Measurements from ENCODE around the gene WDR41.

Gene WDR41

GRCh38 chr5:77413049-77413448 is 79.1 kb downstream of the WDR41 start:
- Mint-ChIP-seq H3K27me3 (no peaks in the 10 kb centered on the region), H3K9me3 (no peaks in the 10 kb centered on the region), H3K4me3 (no peak overlapping the region), H3K36me3 (ENCODE audit: low read depth) (no peaks in the 10 kb centered on the region), H3K4me1 (ENCODE audit: low read depth) (no peaks in the 10 kb centered on the region), H3K27ac (no peak overlapping the region)
- intact Hi-C loops (cut with micrococcal nuclease): no loop called here

- intact Hi-C loops (cut with micrococcal nuclease): no loop called here
- Mint-ChIP-seq H3K4me3 (no peak overlapping the region), H3K36me3 (ENCODE audit: low read depth) (no peaks in the 10 kb centered on the region), H3K27ac (no peak overlapping the region), H3K4me1 (ENCODE audit: low read depth) (no peaks in the 10 kb centered on the region), H3K9me3 (no peaks in the 10 kb centered on the region), H3K27me3 (no peaks in the 10 kb centered on the region)
Measured at GRCh38 chr5:77409870-77410621, 82.1 kb downstream of the WDR41 start.

GRCh38 chr5:77407152-77407551 is 85.0 kb downstream of the WDR41 start:
- no peaks in the 10 kb centered on the region for H3K27me3 Mint-ChIP-seq
- H3K4me3 Mint-ChIP-seq: no peak overlapping the region
- H3K36me3 Mint-ChIP-seq (ENCODE audit: low read depth): no peaks in the 10 kb centered on the region
- H3K27ac Mint-ChIP-seq: no peak overlapping the region
- H3K4me1 Mint-ChIP-seq (ENCODE audit: low read depth): no peaks in the 10 kb centered on the region
- intact Hi-C loops (cut with micrococcal nuclease): no loop called here
- H3K9me3 Mint-ChIP-seq: no peaks in the 10 kb centered on the region

- no peaks in the 10 kb centered on the region for H3K36me3 Mint-ChIP-seq (ENCODE audit: low read depth)
- H3K27ac Mint-ChIP-seq: no peak overlapping the region
- H3K27me3 Mint-ChIP-seq: no peaks in the 10 kb centered on the region
- no peak overlapping the region for H3K4me3 Mint-ChIP-seq
- intact Hi-C loops (cut with micrococcal nuclease): no loop called here
- no peaks in the 10 kb centered on the region for H3K9me3 Mint-ChIP-seq
- no peaks in the 10 kb centered on the region for H3K4me1 Mint-ChIP-seq (ENCODE audit: low read depth)
Measured at GRCh38 chr5:77402796-77403195, 89.3 kb downstream of the WDR41 start.

GRCh38 chr5:77400645-77401044 is 91.5 kb downstream of the WDR41 start:
- intact Hi-C loops (cut with micrococcal nuclease): no loop called here
- Mint-ChIP-seq H3K4me3 (no peak overlapping the region), H3K27ac (no peak overlapping the region), H3K4me1 (ENCODE audit: low read depth) (no peaks in the 10 kb centered on the region), H3K27me3 (no peaks in the 10 kb centered on the region), H3K36me3 (ENCODE audit: low read depth) (no peaks in the 10 kb centered on the region), H3K9me3 (no peaks in the 10 kb centered on the region)

GRCh38 chr5:77398896-77399295 is 93.2 kb downstream of the WDR41 start:
- Mint-ChIP-seq H3K36me3 (ENCODE audit: low read depth) (no peaks in the 10 kb centered on the region), H3K27me3 (no peaks in the 10 kb centered on the region), H3K4me1 (ENCODE audit: low read depth) (no peaks in the 10 kb centered on the region), H3K4me3 (no peak overlapping the region), H3K27ac (no peak overlapping the region), H3K9me3 (no peaks in the 10 kb centered on the region)
- intact Hi-C loops (cut with micrococcal nuclease): no loop called here

GRCh38 chr5:77398458-77398857 is 93.7 kb downstream of the WDR41 start:
- Mint-ChIP-seq H3K36me3 (ENCODE audit: low read depth) (no peaks in the 10 kb centered on the region), H3K27ac (no peak overlapping the region), H3K27me3 (no peaks in the 10 kb centered on the region), H3K9me3 (no peaks in the 10 kb centered on the region), H3K4me3 (no peak overlapping the region), H3K4me1 (ENCODE audit: low read depth) (no peaks in the 10 kb centered on the region)
- intact Hi-C loops (cut with micrococcal nuclease): no loop called here

- H3K4me3 Mint-ChIP-seq: no peak overlapping the region
- no peak overlapping the region for H3K27ac Mint-ChIP-seq
- no peaks in the 10 kb centered on the region for H3K9me3 Mint-ChIP-seq
- intact Hi-C loops (cut with micrococcal nuclease): no loop called here
- H3K4me1 Mint-ChIP-seq (ENCODE audit: low read depth): no peaks in the 10 kb centered on the region
- H3K27me3 Mint-ChIP-seq: no peaks in the 10 kb centered on the region
- no peaks in the 10 kb centered on the region for H3K36me3 Mint-ChIP-seq (ENCODE audit: low read depth)
Measured at GRCh38 chr5:77397686-77398292, 94.3 kb downstream of the WDR41 start.

GRCh38 chr5:77396017-77396416 is 96.1 kb downstream of the WDR41 start:
- Mint-ChIP-seq H3K27ac (no peak overlapping the region), H3K27me3 (no peaks in the 10 kb centered on the region), H3K9me3 (no peaks in the 10 kb centered on the region), H3K4me3 (no peak overlapping the region), H3K4me1 (ENCODE audit: low read depth) (no peaks in the 10 kb centered on the region), H3K36me3 (ENCODE audit: low read depth) (no peaks in the 10 kb centered on the region)
- intact Hi-C loops (cut with micrococcal nuclease): no loop called here

GRCh38 chr5:77394064-77394715 is 97.9 kb downstream of the WDR41 start:
- Mint-ChIP-seq H3K27me3 (no peaks in the 10 kb centered on the region), H3K4me3 (no peak overlapping the region), H3K36me3 (ENCODE audit: low read depth) (no peaks in the 10 kb centered on the region), H3K9me3 (no peaks in the 10 kb centered on the region), H3K4me1 (ENCODE audit: low read depth) (no peaks in the 10 kb centered on the region), H3K27ac (no peak overlapping the region)
- intact Hi-C loops (cut with micrococcal nuclease): no loop called here

GRCh38 chr5:77391240-77391765 is 100.8 kb downstream of the WDR41 start:
- Mint-ChIP-seq H3K9me3 (no peaks in the 10 kb centered on the region), H3K4me1 (ENCODE audit: low read depth) (no peaks in the 10 kb centered on the region), H3K27ac (no peak overlapping the region)

GRCh38 chr5:77390795-77391194 is 101.3 kb downstream of the WDR41 start:
- Mint-ChIP-seq H3K4me1 (ENCODE audit: low read depth) (no peaks in the 10 kb centered on the region), H3K27me3 (no peaks in the 10 kb centered on the region)

More at GRCh38 chr5:77391240-77391765, 100.8 kb downstream of the WDR41 start:
- no peaks in the 10 kb centered on the region for H3K36me3 Mint-ChIP-seq (ENCODE audit: low read depth)
- no peaks in the 10 kb centered on the region for H3K27me3 Mint-ChIP-seq
- no peak overlapping the region for H3K4me3 Mint-ChIP-seq
- intact Hi-C loops (cut with micrococcal nuclease): no loop called here

GRCh38 chr5:77390221-77390620 is 101.9 kb downstream of the WDR41 start:
- Mint-ChIP-seq H3K27me3 (no peaks in the 10 kb centered on the region), H3K4me1 (ENCODE audit: low read depth) (no peaks in the 10 kb centered on the region), H3K27ac (no peak overlapping the region), H3K9me3 (no peaks in the 10 kb centered on the region), H3K36me3 (ENCODE audit: low read depth) (no peaks in the 10 kb centered on the region), H3K4me3 (no peak overlapping the region)
- intact Hi-C loops (cut with micrococcal nuclease): no loop called here

More at GRCh38 chr5:77390795-77391194, 101.3 kb downstream of the WDR41 start:
- Mint-ChIP-seq H3K9me3 (no peaks in the 10 kb centered on the region), H3K36me3 (ENCODE audit: low read depth) (no peaks in the 10 kb centered on the region), H3K4me3 (no peak overlapping the region), H3K27ac (no peak overlapping the region)
- intact Hi-C loops (cut with micrococcal nuclease): no loop called here

- Mint-ChIP-seq H3K4me3 (no peak overlapping the region), H3K4me1 (ENCODE audit: low read depth) (no peaks in the 10 kb centered on the region), H3K9me3 (no peaks in the 10 kb centered on the region), H3K36me3 (ENCODE audit: low read depth) (no peaks in the 10 kb centered on the region), H3K27ac (no peak overlapping the region), H3K27me3 (no peaks in the 10 kb centered on the region)
- intact Hi-C loops (cut with micrococcal nuclease): no loop called here
Measured at GRCh38 chr5:77389746-77390145, 102.4 kb downstream of the WDR41 start.

Measured in dendritic cell treated with granulocyte-macrophage colony-stimulating factor and Interleukin-4, amounts not matched to agents 40 ng/mL and 50 ng/mL, for 4 days (primary cell).